H1 (cell line): ENCODE measurements around the gene VCP. TPM values are rescaled to one million over a fixed set of nuclear protein-coding genes. Genes with fewer than 3 reads are reported as not detected.

ENCODE experiments used
- CTCF ChIA-PET: fragments of 300-600 bp; sonication (Branson Sonifier 250); formaldehyde crosslinking; loops from one replicate; lab custom pipeline; 2021; ENCODE audit not compliant: partially characterized antibody; lab: Charles Lee
- POLR2A ChIA-PET: fragments of 300-600 bp; sonication (Branson Sonifier 250); formaldehyde crosslinking; loops from one replicate; lab custom pipeline; 2021; ENCODE audit warnings: inconsistent platforms; ENCODE audit not compliant: partially characterized antibody; lab: Charles Lee
- DNase-seq, 2 experiments: peaks; one replicate each; pipeline versions ENCODE4 v3.0.0 to v3.0.0-alpha.2; 2010 to 2022; ENCODE audit warnings: low spot score in 2 of 2, low read depth in 1 of 2, mixed read lengths in 1 of 2
- FAIRE-seq: peaks from 2 replicates; lab custom pipeline; 2011; peaks lifted over from hg19 to GRCh38; lab: Jason Lieb, UNC
- H2AFZ ChIP-seq: 2 replicates; pipeline ENCODE4 v1.8.1; 2012; ENCODE audit warnings: low read length, inconsistent platforms
- H2AK5ac ChIP-seq: 2 replicates; pipeline ENCODE4 v1.6.1; 2013; ENCODE audit warnings: low read depth, low read length
- H2BK120ac ChIP-seq: replicated peaks from 2 replicates; pipeline ENCODE3; 2013; ENCODE audit warnings: low read depth, low read length, inconsistent platforms
- H2BK12ac ChIP-seq: 2 replicates; pipeline ENCODE4 v1.6.1; 2013; ENCODE audit warnings: low read depth, low read length
- H2BK15ac ChIP-seq: 2 replicates; pipeline ENCODE4 v1.6.1; 2013; ENCODE audit warnings: low read length
- H2BK20ac ChIP-seq: 2 replicates; pipeline ENCODE4 v1.6.1; 2013; ENCODE audit warnings: low read length
- H2BK5ac ChIP-seq: 2 replicates; pipeline ENCODE4 v1.6.1; 2013; ENCODE audit warnings: low read depth, low read length
- H3K14ac ChIP-seq: 2 replicates; pipeline ENCODE4 v1.6.1; 2013; ENCODE audit warnings: inconsistent platforms; ENCODE audit not compliant: insufficient read length
- H3K18ac ChIP-seq: 2 replicates; pipeline ENCODE4 v1.6.1; 2013; ENCODE audit warnings: low read length; ENCODE audit errors: extremely low read depth
- H3K23ac ChIP-seq: 2 replicates; pipeline ENCODE4 v1.6.1; 2013; ENCODE audit warnings: inconsistent platforms; ENCODE audit not compliant: insufficient read length
- H3K23me2 ChIP-seq: 2 replicates; pipeline ENCODE4 v1.6.1; 2013; ENCODE audit warnings: low read depth, low read length
- H3K27ac ChIP-seq: 2 replicates; pipeline ENCODE4 v1.6.1; 2011; ENCODE audit warnings: low read depth, low read length, inconsistent platforms
- H3K27me3 ChIP-seq, 4 experiments: replicated peaks in 1 of 4; 1 replicate in 1 of 4; 2 replicates in 3 of 4; pipeline versions ENCODE4 v1.6.1 to v1.8.1; 2011 to 2013; ENCODE audit warnings: low read length in 3 of 4, mild to moderate bottlenecking in 3 of 4, inconsistent platforms in 2 of 4, mixed read lengths in 2 of 4, moderate library complexity in 1 of 4; ENCODE audit not compliant: control insufficient read depth in 3 of 4, insufficient read depth in 3 of 4; ENCODE audit errors: extremely low read depth in 1 of 4
- H3K36me3 ChIP-seq, 4 experiments: 2 replicates each; pipeline versions ENCODE4 v1.6.1 to v1.8.1; 2011 to 2013; ENCODE audit warnings: mild to moderate bottlenecking in 4 of 4, low read length in 3 of 4, moderate library complexity in 2 of 4, control low read depth in 1 of 4, inconsistent platforms in 1 of 4; ENCODE audit not compliant: insufficient read depth in 4 of 4, control insufficient read depth in 2 of 4
- H3K4ac ChIP-seq: replicated peaks from 2 replicates; pipeline ENCODE3; 2013; ENCODE audit warnings: low read length, low read depth, mixed read lengths, inconsistent platforms; ENCODE audit not compliant: insufficient read length
- H3K4me1 ChIP-seq, 4 experiments: replicated peaks in 1 of 4; 1 replicate in 1 of 4; 2 replicates in 3 of 4; pipeline versions ENCODE4 v1.6.1 to v1.8.1; 2011 to 2013; ENCODE audit warnings: low read length in 3 of 4, inconsistent platforms in 2 of 4, mixed read lengths in 1 of 4; ENCODE audit not compliant: insufficient read depth in 4 of 4, control insufficient read depth in 3 of 4
- H3K4me2 ChIP-seq, 2 experiments: 2 replicates each; pipeline versions ENCODE4 v1.6.1 to v1.8.1; 2011 to 2013; ENCODE audit warnings: low read depth in 2 of 2, low read length in 2 of 2, control low read depth in 1 of 2, inconsistent platforms in 1 of 2, mild to moderate bottlenecking in 1 of 2; ENCODE audit not compliant: insufficient read depth in 1 of 2
- H3K4me3 ChIP-seq, 4 experiments: fragments of 200-600, 300-600 bp in 1 of 4; sonication (generic), shearing (Covaris generic), sonication (Bioruptor Twin) in 1 of 4; 2 replicates each; pipeline versions ENCODE4 v1.5.1 to v1.8.1; 2011 to 2016; ENCODE audit warnings: low read length in 4 of 4, low read depth in 3 of 4, control low read depth in 2 of 4, inconsistent platforms in 2 of 4, mild to moderate bottlenecking in 2 of 4, mixed read lengths in 1 of 4, moderate library complexity in 1 of 4; ENCODE audit not compliant: insufficient read depth in 2 of 4; ENCODE audit errors: extremely low read depth in 1 of 4
- H3K56ac ChIP-seq: replicated peaks from 2 replicates; pipeline ENCODE3; 2013; ENCODE audit warnings: low read depth, mild to moderate bottlenecking, mixed read lengths, low read length, inconsistent platforms; ENCODE audit not compliant: insufficient read length
- H3K79me1 ChIP-seq: 2 replicates; pipeline ENCODE4 v1.6.1; 2013; ENCODE audit warnings: low read depth, low read length, control low read depth
- H3K79me2 ChIP-seq, 2 experiments: 2 replicates each; pipeline versions ENCODE4 v1.6.1 to v1.8.1; 2012 to 2013; ENCODE audit warnings: low read length in 2 of 2, mild to moderate bottlenecking in 2 of 2, inconsistent platforms in 1 of 2; ENCODE audit not compliant: insufficient read depth in 2 of 2, control insufficient read depth in 1 of 2
- H3K9ac ChIP-seq, 4 experiments: replicated peaks in 1 of 4; 1 replicate in 1 of 4; 2 replicates in 3 of 4; pipeline versions ENCODE4 v1.6.1 to v1.8.1; 2011 to 2013; ENCODE audit warnings: low read depth in 3 of 4, low read length in 3 of 4, control low read depth in 2 of 4, mild to moderate bottlenecking in 2 of 4, moderate library complexity in 2 of 4, inconsistent platforms in 1 of 4; ENCODE audit errors: extremely low read depth in 1 of 4
- H3K9me3 ChIP-seq, 2 experiments: 2 replicates each; pipeline versions ENCODE4 v1.6.1 to v1.8.1; 2012 to 2013; ENCODE audit warnings: mild to moderate bottlenecking in 2 of 2, moderate library complexity in 2 of 2, control low read depth in 1 of 2, inconsistent platforms in 1 of 2, low read depth in 1 of 2, low read length in 1 of 2, mixed read lengths in 1 of 2; ENCODE audit not compliant: insufficient read depth in 2 of 2
- H4K20me1 ChIP-seq, 2 experiments: replicated peaks in 1 of 2; 2 replicates each; pipeline versions ENCODE3 to v1.8.1; 2011 to 2013; ENCODE audit warnings: inconsistent platforms in 2 of 2, low read length in 2 of 2, mild to moderate bottlenecking in 1 of 2; ENCODE audit not compliant: insufficient read depth in 2 of 2, control insufficient read depth in 1 of 2
- H4K5ac ChIP-seq: 2 replicates; pipeline ENCODE4 v1.6.1; 2013; ENCODE audit warnings: low read length, low read depth, mixed read lengths, inconsistent platforms; ENCODE audit not compliant: insufficient read length
- H4K8ac ChIP-seq: 2 replicates; pipeline ENCODE4 v1.8.0; 2013; ENCODE audit warnings: mild to moderate bottlenecking, moderate library complexity, low read length, inconsistent platforms; ENCODE audit not compliant: insufficient read depth; ENCODE audit errors: extremely low read depth
- H4K91ac ChIP-seq: replicated peaks from 2 replicates; pipeline ENCODE3; 2013; ENCODE audit warnings: low read length, mixed read lengths, inconsistent platforms; ENCODE audit not compliant: insufficient read length
- CBX8 ChIP-seq: fragments of 300-800, 300-1000 bp; sonication (generic); IDR thresholded peaks from 2 replicates; pipeline ENCODE4 v1.7.1; 2016; ENCODE audit warnings: low read depth, low read length, borderline replicate concordance
- CHD2 ChIP-seq: IDR thresholded peaks from 2 replicates; pipeline ENCODE4 v1.6.1; 2012; ENCODE audit warnings: low read length, improper control_type of control experiment
- CREB1 ChIP-seq: IDR thresholded peaks from 2 replicates; pipeline ENCODE4 v1.6.1; 2012; ENCODE audit warnings: inconsistent platforms
- EP300 ChIP-seq, 2 experiments: IDR thresholded peaks; 1 replicate in 1 of 2; 2 replicates in 1 of 2; pipeline ENCODE4 v1.6.1; 2011 to 2012; ENCODE audit warnings: low read depth in 2 of 2, low read length in 2 of 2, mild to moderate bottlenecking in 2 of 2, borderline replicate concordance in 1 of 2, inconsistent platforms in 1 of 2, moderate library complexity in 1 of 2
- GABPA ChIP-seq: IDR thresholded peaks from 2 replicates; pipeline ENCODE4 v1.6.1; 2011; ENCODE audit warnings: mild to moderate bottlenecking, low read length, moderate library complexity, borderline replicate concordance; ENCODE audit not compliant: insufficient read depth
- GTF2F1 ChIP-seq: IDR thresholded peaks from 2 replicates; pipeline ENCODE4 v1.6.1; 2012; ENCODE audit warnings: low read depth, low read length, improper control_type of control experiment, borderline replicate concordance
- JUN ChIP-seq: IDR thresholded peaks from 2 replicates; pipeline ENCODE4 v1.6.1; 2011; ENCODE audit warnings: low read depth, mild to moderate bottlenecking, improper control_type of control experiment, low read length
- KDM1A ChIP-seq: fragments of 200-600, 300-600 bp; sonication (generic); IDR thresholded peaks from 2 replicates; pipeline ENCODE4 v1.7.1; 2016; ENCODE audit warnings: mild to moderate bottlenecking, low read length, borderline replicate concordance
- MAFK ChIP-seq: IDR thresholded peaks from 2 replicates; pipeline ENCODE4 v1.6.1; 2012; ENCODE audit warnings: low read depth, mild to moderate bottlenecking, improper control_type of control experiment, low read length
- NANOG ChIP-seq: IDR thresholded peaks from 2 replicates; pipeline ENCODE4 v1.6.1; 2011; ENCODE audit warnings: low read length, low read depth, mild to moderate bottlenecking, inconsistent platforms; ENCODE audit not compliant: insufficient read depth, poor library complexity, severe bottlenecking
- PHF8 ChIP-seq: fragments of 200-600 bp; sonication (generic); conservative IDR thresholded peaks from 2 replicates; pipeline ENCODE4 v1.7.1; 2012; ENCODE audit warnings: low read depth, mild to moderate bottlenecking, inconsistent platforms, low read length, moderate library complexity
- POLR2A ChIP-seq, 2 experiments: IDR thresholded peaks; 1 replicate in 1 of 2; 2 replicates in 1 of 2; pipeline ENCODE4 v1.6.1; 2011; ENCODE audit warnings: low read depth in 2 of 2, low read length in 2 of 2, mild to moderate bottlenecking in 2 of 2; ENCODE audit errors: control extremely low read depth in 1 of 2
- SIX5 ChIP-seq: IDR thresholded peaks from 2 replicates; pipeline ENCODE4 v1.6.1; 2011; ENCODE audit warnings: mild to moderate bottlenecking, low read depth, low read length
- SP4 ChIP-seq: IDR thresholded peaks from 2 replicates; pipeline ENCODE4 v1.6.1; 2012; ENCODE audit warnings: low read length, inconsistent platforms
- SRF ChIP-seq: IDR thresholded peaks from 2 replicates; pipeline ENCODE4 v1.6.1; 2011; ENCODE audit warnings: mild to moderate bottlenecking, low read depth, low read length, moderate library complexity
- TAF1 ChIP-seq: IDR thresholded peaks from 2 replicates; pipeline ENCODE4 v1.6.1; 2011; ENCODE audit warnings: mild to moderate bottlenecking, low read depth, low read length
- WGBS, 2 experiments: shearing (Covaris generic) in 1 of 2; methylation state at CpG; one replicate each; pipeline versions ENCODE4 v1.1.6 to v1.1.7; 2013 to 2015; ENCODE audit warnings: low lambda C conversion rate in 2 of 2, mixed read lengths in 2 of 2, inconsistent platforms in 1 of 2, low coverage in 1 of 2, missing lambda C conversion rate in 1 of 2; ENCODE audit not compliant: insufficient replicate concordance in 2 of 2, insufficient coverage in 1 of 2, insufficient read length in 1 of 2; ENCODE audit errors: extremely low coverage in 1 of 2, missing lambda C conversion rate in 1 of 2; 5-methylcytosine and 5-hydroxymethylcytosine counted together
- polyA plus RNA-seq, 7 experiments: library from polyadenylated mRNA; depleted of rRNA in 3 of 7; stranded (reverse) in 5 of 7; unstranded in 2 of 7; fragments of >200 nt in 5 of 7; fragments of 200-250 nt in 2 of 7; gene quantifications; 1 replicate in 5 of 7; 2 replicates in 1 of 7; 4 replicates in 1 of 7; pipeline versions ENCODE4 v1.2.1 to v1.2.3, GENCODE V29; 2011 to 2013; ENCODE audit warnings: missing spikeins in 2 of 7, mixed read lengths in 2 of 7
- total RNA-seq: library from RNA; stranded (reverse); fragmentation: NEBNext Ultra II Directional; extraction: Animal tissue kit (Norgen Biotek cat#: 25700); gene quantifications from 2 replicates; pipeline ENCODE4 v1.2.1, GENCODE V29; 2021

VCP gene
- total and polyA plus RNA-seq, 2 of the 8 experiments (the other 6 are each of a cell fraction or from before 2014, with no cell fraction given), result 173 to 375 TPM

DNA sequence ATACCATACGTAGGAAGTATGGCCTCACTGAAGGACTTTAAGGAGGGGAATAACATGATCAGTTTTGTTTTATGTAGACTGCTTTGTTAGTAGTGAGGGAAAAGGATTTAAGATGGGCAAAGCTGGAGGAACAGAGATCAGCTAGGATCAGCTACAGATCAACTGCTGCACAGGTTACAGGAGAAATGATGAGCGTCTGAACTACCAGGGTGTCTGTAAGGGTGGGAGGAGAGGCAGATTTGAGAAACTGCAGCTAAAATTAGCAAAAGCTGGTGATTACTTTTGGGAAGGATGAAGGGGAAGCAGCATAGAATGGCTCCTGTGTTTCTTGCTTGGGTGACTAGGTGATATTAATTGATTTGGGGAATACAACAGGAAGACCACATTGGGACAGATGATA, 39.3 kb downstream of the VCP start:
- POLR2A ChIA-PET, result interaction anchor here (0.7 kb wide), 1 partner anchor 112 kb away, joined by 3 read pairs; no protein-coding TSS in a partner anchor
- peaks cover 14 to 16% of the 10 kb centered on the region in 2 experiments; a peak in 3 of 4 replicates for H3K9me3 ChIP-seq
- TF ChIP-seq POLR2A (IDR thresholded peaks at IDR 0.05; ENCODE audit: control extremely low read depth in 1 of 2, low read depth in 2 of 2, low read length in 2 of 2), result no peak
- TF ChIP-seq NANOG, result no peak
- TF ChIP-seq SIX5, result no peak
- no peak for TF ChIP-seq SP4
- no peak for TF ChIP-seq PHF8
- TF ChIP-seq CHD2, result no peak
- no peak for TF ChIP-seq CBX8
- no peak for TF ChIP-seq EP300 (IDR thresholded peaks at IDR 0.05; ENCODE audit: borderline replicate concordance in 1 of 2, low read depth in 2 of 2, low read length in 2 of 2)
- no peak for TF ChIP-seq GABPA
- no peak for TF ChIP-seq TAF1
- no peak for TF ChIP-seq CREB1
- TF ChIP-seq JUN, result no peak
- TF ChIP-seq KDM1A, result no peak
- TF ChIP-seq MAFK, result no peak
- no peak for TF ChIP-seq SRF
- no peak for TF ChIP-seq GTF2F1

More for the DNA sequence above, 39.3 kb downstream of the VCP start:
- Histone ChIP-seq H3K27ac (no peak overlapping the region), H3K4me2 (no peak overlapping the region), H3K27me3 (no peaks in the 10 kb centered on the region), H3K9ac (no peak overlapping the region), H4K20me1 (no peaks in the 10 kb centered on the region), H3K23ac (no peak overlapping the region), H3K18ac (no peak overlapping the region), H2BK20ac (no peak overlapping the region), H3K56ac (no peak overlapping the region), H3K23me2 (no peaks in the 10 kb centered on the region), H4K8ac (no peak overlapping the region), H2BK15ac (no peak overlapping the region), H4K91ac (no peak overlapping the region), H3K4ac (no peak overlapping the region), H3K79me2 (no peaks in the 10 kb centered on the region), H2AFZ (no peak overlapping the region), H2BK5ac (no peak overlapping the region), H3K79me1 (no peaks in the 10 kb centered on the region), H3K4me3 (no peak overlapping the region), H2AK5ac (no peak overlapping the region), H2BK12ac (no peak overlapping the region), H3K36me3 (no peaks in the 10 kb centered on the region), H3K14ac (no peak overlapping the region), H3K4me1 (no peaks in the 10 kb centered on the region), H4K5ac (no peak overlapping the region), H2BK120ac (no peak overlapping the region)
- CTCF ChIA-PET, result interaction anchor here (0.5 to 2.4 kb wide), 5 partner anchors 14 to 133 kb away, joined by 3 to 7 read pairs (median 4); no protein-coding TSS in a partner anchor
- FAIRE-seq (no peak), DNase-seq (no peak)
- 91% methylated on average over 2 of the region's 2 CpGs; no CpG with 5 or more reads in 1 of the 2 experiments for WGBS, 2 experiments
